Esophagus muscularis mucosa (tissue), 3 donors: Measurements from ENCODE around the gene CD99L2.

Experiments used
- POLR2AphosphoS5 ChIP-seq, 2 donors: sonication (generic); formaldehyde crosslinking; IDR thresholded peaks; one replicate each; pipeline ENCODE4 v1.6.1; 2017; ENCODE audit warnings: antibody characterized with exemption in 2 of 2
- TF ChIP-seq, protein P1 (sequence below), 3 experiments: fragments of 200-600 bp in 2 of 3; fragments of 450-650 bp in 1 of 3; sonication (generic) in 2 of 3; IDR thresholded peaks; one replicate each; pipeline ENCODE4 v1.5.1; 2017 to 2019; ENCODE audit warnings: antibody characterized with exemption in 3 of 3, mild to moderate bottlenecking in 2 of 3, moderate library complexity in 1 of 3

DNA sequence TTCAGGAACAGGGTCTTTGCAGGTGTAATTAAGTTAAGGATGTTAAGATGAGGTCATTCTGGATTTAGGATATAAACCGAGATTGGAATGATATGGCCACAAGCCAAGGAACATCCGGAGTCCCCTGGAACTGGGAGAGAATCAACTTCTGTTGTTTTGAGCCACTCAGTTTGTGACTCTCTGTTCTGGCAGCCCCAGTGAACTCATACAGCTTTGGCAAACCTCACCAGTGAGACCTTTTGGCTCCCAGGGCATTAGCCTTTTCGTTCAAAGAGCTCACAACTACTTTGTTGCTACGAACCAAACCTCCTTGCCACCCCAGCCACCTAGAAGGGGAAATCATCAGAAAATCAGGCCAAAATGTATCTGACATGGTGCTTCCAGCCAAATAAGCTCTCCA lies 124.8 kb downstream of the CD99L2 start:
- TF ChIP-seq, protein P1, sequence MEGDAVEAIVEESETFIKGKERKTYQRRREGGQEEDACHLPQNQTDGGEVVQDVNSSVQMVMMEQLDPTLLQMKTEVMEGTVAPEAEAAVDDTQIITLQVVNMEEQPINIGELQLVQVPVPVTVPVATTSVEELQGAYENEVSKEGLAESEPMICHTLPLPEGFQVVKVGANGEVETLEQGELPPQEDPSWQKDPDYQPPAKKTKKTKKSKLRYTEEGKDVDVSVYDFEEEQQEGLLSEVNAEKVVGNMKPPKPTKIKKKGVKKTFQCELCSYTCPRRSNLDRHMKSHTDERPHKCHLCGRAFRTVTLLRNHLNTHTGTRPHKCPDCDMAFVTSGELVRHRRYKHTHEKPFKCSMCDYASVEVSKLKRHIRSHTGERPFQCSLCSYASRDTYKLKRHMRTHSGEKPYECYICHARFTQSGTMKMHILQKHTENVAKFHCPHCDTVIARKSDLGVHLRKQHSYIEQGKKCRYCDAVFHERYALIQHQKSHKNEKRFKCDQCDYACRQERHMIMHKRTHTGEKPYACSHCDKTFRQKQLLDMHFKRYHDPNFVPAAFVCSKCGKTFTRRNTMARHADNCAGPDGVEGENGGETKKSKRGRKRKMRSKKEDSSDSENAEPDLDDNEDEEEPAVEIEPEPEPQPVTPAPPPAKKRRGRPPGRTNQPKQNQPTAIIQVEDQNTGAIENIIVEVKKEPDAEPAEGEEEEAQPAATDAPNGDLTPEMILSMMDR (IDR thresholded peaks at IDR 0.05), result no peak
- no peak for TF ChIP-seq POLR2AphosphoS5 (IDR thresholded peaks at IDR 0.05)
